ENCODE data around the gene PCED1A.

The PCED1A gene

DNA sequence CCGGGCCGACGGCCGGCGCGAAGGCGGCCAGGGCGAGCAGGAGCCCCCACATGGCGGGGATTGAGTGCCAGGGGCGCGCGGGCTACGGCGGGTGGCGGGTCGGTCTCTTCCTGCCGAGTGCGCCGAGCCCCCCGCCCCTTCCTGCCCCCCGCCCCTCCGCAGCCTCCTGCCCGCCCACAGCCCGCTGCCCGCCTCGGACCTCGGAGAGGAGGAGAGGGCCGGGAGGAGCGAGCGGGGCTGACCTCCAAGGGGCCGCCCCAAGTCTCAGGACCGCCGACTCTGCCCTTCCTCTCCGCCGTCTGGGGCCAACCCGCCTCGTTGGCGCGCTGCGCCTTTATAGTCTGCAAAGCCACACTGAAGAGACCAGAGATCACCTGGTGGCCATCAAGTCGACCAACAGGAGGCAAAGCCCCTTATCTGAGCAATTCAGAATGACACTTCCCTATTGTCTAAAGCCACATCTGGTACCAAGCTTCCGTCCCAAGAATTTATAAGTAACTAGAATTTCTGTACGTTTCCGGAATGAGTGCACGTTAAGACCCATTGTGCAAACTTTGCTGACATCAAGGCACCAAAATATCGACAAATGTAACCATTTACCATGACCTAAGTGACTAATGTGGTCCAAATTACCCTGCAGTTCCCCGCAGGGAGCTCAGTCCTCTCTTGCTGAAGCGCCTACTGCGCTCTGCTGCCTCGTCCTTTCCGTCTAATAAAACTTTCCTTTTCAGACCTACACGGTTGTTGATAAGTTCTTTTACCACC lies 39.8 kb downstream of the PCED1A start, which contains the start of gene CPXM1:
Gene CPXM1, minus strand, starts transcription at position 107 of the 765 bp plus-strand sequence. Its CDS starts 55 bp downstream, at position 52.
- DNase-seq = no peak

DNA sequence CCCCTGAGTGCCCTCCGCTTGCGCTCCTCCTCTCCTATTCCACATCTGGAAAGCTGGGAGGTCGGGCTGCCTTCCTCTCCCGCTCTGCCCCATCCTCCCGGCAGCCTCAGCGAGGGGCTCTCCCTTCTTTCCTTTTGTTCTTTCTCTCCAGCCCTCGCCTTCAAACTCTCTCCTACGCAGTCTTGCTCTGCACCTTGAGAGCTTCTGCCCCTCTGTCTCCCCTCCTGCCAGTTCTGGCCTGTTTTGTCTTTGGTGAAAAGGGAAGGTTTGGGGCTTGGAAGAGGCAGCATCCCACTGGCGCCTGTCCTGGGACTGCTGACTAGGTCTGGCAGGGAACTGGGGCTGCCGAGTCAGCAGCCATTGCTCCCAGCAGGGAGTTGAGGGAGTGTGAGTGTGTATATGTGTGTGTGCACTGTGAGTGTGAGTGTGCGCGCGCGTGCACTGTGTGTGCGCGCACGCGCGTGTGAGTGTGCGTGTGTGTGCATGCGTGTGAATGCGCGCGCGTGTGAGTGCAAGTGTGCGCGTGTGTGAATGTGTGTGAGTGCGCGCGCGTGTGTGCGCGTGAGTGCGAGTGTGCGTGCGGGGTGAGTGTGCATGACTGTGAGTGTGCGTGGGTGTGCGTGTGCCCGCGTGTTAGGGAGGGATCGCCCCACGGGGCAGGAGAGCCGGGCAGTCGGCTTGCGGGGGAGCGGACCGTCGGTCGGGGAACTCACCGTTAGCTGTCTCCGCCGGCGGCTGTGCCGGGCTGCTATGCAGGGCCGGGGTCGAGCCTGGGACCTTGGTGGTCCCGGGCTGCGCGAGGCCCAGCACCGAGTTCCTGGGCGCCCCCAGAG lies 40.6 kb downstream of the PCED1A start:
- no peak for DNase-seq

DNA sequence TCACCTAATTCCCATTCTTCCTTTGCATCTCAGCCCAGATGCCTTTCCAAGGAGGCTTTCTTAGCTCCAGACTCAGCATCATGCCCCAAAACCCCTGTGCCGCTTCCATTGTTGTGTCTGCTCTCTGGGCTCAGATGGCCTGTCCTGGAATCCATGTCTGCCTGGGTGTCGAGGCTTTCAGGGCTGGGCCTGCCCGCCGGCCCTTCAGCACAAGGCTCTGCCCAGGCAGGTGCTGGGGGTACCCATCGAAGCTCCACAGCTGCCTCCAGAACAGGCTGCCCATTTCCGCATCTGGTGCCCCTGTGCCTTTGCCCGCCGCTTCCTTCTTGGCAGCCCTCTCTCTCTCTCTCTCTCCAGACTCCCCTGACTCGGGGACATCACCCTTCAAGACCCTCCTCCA lies 41.2 kb downstream of the PCED1A start:
- no peak for DNase-seq

DNA sequence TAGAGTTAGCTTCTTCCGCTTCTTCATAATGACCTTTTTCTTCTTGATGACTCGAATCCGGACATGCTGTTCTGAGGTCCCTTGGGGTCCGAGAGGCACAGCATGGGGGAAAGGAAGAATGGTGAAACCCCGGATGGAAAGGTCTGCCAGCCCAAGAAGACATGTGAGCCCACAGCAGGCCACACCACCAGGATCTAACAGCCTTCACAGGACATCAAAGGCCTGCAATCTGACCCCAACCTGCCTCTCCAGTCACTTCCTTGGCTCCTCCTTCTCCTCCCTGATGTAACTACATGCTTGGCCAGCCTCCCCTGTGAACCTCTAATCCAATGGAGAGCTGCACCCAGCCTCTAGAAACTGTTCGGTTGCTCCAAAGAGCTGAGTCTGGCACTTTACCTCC lies 41.6 kb downstream of the PCED1A start:
- no peak for DNase-seq

DNA sequence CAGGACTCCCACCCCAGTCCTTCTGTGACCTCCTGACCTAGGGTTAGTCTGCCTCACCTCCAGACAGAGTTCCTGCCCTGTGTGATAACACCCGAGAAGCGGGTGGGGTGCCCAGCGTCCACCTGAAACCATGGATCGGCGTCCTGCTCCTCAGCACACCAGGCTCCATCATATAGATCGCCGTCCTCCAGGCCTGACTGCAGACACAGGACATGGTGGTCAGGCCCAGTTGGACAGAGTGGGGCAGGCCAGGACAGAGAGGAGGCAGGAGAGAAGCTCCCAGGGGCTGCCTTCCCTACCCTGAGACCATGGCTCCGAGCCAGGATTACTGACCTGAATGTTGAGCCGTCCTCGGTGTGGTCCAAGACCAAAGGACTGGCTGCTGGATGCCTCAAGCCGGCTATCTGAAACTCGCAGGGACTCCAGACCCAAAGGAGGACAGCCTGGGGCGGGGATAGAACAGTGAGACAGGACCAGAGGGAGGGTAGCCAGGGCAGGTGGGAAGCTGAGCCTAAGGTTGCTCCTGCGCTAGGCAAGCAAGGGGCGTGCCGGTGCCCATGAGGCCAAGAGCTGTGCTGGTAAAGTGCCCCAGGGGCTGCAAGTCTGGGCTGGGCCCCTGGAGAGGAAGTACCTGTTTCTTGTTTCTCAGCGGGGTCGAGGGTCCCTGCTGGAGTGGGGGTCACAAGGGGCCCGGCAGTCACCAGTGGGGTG lies 42.2 kb downstream of the PCED1A start:
- no peak for DNase-seq

DNA sequence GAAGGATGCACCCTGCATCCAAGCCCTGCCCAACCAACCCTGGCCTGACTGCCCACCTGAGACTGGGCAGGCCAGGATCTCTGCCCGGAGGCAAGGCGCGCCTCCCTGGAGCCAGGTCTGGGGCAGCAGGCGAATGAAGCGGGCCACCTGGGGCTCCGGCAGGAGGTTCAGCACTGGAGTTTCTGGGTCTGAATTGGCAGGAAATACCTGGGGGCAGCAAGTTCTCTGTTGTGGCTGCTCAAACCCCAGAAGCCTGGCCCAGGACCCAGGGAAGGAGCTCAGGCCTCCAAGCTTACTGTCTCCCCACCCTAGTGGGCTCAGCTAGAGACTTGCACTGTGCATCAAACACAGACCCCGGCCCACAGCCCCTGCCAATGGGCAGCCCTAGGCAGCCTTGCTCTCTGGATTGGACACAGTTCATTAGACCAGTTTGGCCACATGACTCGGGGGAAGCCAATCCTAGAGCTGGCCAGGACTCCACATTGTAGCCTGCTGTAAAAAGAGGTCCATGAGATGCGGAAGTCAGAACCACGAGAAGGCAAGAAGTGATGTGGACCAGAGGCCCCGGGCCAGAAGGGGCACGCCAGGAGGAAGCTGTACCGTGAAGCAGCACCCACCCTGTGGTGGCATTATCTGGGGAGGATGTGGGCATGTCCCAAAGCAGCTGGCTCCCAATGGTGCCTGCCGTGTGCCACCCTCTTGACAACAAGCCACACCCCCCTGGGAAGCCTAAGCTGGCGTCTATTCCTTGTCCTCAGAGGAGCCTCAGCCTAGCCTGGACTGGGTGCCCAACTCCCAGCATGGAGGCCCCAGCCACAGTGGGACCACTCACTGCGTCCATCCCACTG lies 43.1 kb downstream of the PCED1A start:
- DNase-seq = no peak

DNA sequence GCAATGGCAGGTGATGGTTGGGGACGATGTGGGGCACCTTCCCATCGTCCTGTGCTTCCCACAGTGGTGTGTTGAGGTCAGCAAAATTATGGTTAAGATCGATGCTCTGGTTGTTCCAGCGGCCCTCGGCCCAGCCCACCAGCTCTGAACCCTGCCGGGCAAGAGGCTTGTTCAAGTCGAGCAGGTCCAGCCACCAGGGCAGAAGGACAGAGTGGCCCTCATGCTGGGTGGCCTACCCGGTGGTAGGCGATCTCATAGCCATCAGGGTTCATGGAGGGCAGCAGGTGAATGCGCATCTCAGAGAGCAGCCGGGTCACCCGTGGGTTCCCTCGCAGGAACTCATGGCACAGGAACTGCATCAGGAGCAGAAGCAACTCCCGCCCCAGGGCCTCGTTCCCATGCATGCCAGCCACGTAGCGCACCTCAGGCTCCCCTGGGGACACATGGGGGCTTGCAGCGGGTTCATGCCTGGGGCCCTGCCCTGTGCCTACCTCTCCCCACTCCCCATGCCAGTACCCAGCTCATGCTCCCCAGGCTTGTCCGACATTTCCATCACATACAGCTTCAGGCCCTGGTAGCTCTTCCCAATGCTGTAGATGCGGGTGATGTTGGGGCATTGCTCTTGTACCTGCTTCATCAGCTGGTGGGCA lies 44.3 kb downstream of the PCED1A start:
- no peak for DNase-seq

DNA sequence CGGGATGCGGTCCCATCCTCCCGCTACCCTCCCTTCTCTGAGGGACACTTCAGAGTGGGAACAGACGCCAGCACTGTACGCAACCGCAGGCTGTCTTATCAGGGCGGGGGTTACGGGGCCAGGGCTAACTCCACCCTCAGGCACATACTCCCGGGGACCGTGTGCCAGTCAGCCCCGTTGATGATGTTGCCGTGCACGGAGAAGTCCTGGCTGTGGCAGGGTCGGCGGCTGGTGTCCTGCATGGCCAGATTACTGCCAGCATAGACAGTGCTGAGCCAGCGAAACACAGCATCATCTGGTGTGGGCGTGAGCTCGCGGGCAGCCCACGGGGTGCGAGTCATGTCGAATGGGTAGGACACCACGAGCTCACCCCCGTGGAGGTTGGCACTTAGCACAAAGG lies 45.0 kb downstream of the PCED1A start:
- no peak for DNase-seq

DNA sequence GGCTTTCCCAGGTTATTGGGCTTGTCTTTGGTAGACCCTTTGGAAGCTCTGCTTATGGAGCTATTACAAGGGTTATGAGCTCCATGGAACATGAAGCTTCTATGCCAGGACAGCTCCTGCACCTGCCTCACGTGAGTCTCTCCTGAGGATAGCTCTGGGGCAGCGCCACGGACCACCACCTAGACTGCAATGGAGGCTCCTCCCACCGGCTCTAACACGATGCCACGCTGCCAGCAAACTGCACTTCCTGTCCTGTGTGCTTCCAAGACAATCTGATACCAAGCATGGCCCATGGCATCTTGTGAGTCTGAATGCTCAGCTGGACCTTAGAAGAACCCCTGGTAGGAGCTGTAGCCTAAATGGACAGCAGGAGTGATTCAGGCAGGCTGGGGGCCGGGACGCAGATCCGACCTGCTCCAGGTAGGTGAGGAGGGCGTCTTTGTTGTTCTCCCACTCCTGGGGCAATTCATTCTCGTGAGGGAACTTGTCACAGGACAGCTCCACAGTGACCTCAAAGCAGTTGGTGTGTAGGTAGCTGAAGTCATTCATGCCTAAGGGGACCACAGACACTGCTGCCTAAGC lies 45.5 kb downstream of the PCED1A start:
- DNase-seq = no peak

DNA sequence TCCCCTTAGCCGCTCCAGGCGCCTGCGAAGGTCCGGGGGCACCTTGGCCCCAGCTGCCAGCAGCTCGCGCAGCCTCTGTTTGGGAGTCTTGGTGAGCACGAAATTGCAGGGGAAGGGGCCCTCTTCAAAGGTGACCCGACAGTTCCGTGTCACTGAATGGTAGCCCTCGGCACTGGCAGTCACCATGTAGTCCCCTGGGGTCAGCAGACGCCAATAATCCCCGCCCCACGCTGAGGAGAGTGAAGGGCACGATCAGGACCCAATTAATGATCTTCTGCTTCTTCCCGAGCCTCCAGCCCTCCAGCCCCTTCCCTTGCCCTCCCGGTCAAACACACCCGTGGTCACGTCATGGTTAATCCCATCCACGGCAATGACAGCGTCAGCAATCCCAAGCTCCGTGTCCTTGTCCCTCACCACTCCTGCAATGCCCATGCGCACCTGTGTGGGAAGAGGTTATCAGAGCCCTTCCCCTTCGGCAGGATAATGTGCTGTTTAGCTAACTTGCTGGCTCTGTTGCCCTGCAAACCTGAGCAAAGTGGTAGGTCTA lies 46.2 kb downstream of the PCED1A start:
- no peak for DNase-seq

DNA sequence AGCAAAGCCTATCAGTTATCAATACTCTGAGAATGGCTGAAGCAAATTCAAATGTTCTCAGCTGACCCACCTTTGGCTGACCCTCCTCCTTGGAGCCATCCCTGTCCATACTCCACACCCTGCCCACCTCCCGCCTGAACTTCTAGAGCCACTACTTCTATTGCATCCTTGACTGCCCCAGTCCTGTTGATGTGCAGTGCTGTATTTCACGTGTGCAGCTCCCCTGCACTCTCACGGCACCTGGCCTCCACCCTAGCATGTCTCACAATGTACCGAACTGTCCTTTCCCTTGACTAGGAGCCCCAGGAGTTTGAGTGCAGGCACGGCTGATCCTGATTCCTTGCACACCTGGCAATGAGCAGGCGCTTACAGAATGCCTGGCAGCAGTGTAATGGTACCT lies 47.0 kb downstream of the PCED1A start:
- DNase-seq = no peak
